ENCODE measurements around the gene DNAI4. TPM values are rescaled to one million over a fixed set of nuclear protein-coding genes. Genes with fewer than 3 reads are reported as not detected.
A peak's percentile ranks its signal among the peaks of the same experiment; 100 is the strongest.

Gene DNAI4
- total RNA-seq, 3 donors from 2014 or later (not counting 1 experiment from before 2014, with no cell fraction given): 1.4 to 4.3 (median 2.2) TPM

- no peak overlapping the region for H3K4me3 ChIP-seq (ENCODE audit: low read length)
- WGBS (ENCODE audit: insufficient coverage): no CpG with 5 or more reads among the region's 1 CpG
- no peaks in the 10 kb centered on the region for H3K9me3 ChIP-seq (ENCODE audit: control insufficient read depth, insufficient read depth, low read length)
- ATAC-seq (no peak), DNase-seq (no peak)
- no peaks in the 10 kb centered on the region for H3K36me3 ChIP-seq (ENCODE audit: control insufficient read depth, insufficient read depth, low read length)
- intact Hi-C loops (cut with micrococcal nuclease): no loop called here
- no peaks in the 10 kb centered on the region for H3K4me1 Mint-ChIP-seq
- no peak for TF ChIP-seq CTCF (IDR thresholded peaks at IDR 0.05)
- H3K36me3 Mint-ChIP-seq: no peaks in the 10 kb centered on the region
- H3K27me3 ChIP-seq (ENCODE audit: control insufficient read depth, insufficient read depth, low read length): no peaks in the 10 kb centered on the region
- no peak overlapping the region for H3K27ac ChIP-seq (ENCODE audit: low read length)
- H3K4me3 Mint-ChIP-seq: no peak overlapping the region
- H3K27ac Mint-ChIP-seq: no peak overlapping the region
- peaks cover 0 to 10% of the 10 kb centered on the region in 2 donors for H3K27me3 Mint-ChIP-seq (ENCODE audit: low read depth in 2 of 2)
- H3K9me3 Mint-ChIP-seq: no peaks in the 10 kb centered on the region
- H3K4me1 ChIP-seq (ENCODE audit: control insufficient read depth, insufficient read depth, low read length): no peaks in the 10 kb centered on the region
These were observed 73.7 kb downstream of the DNAI4 start for GRCh38 chr1:66850989-66851388.

- H3K27ac ChIP-seq (ENCODE audit: low read length): no peak overlapping the region
- no peak for TF ChIP-seq CTCF (IDR thresholded peaks at IDR 0.05)
- Mint-ChIP-seq H3K36me3 (no peaks in the 10 kb centered on the region), H3K27me3 (ENCODE audit: low read depth in 2 of 2) (peaks cover 0 to 10% of the 10 kb centered on the region in 2 donors), H3K27ac (no peak overlapping the region), H3K4me1 (no peaks in the 10 kb centered on the region), H3K4me3 (no peak overlapping the region), H3K9me3 (no peaks in the 10 kb centered on the region)
- H3K4me3 ChIP-seq (ENCODE audit: low read length): no peak overlapping the region
- no peaks in the 10 kb centered on the region for H3K4me1 ChIP-seq (ENCODE audit: control insufficient read depth, insufficient read depth, low read length)
- ATAC-seq (no peak), DNase-seq (no peak)
- no peaks in the 10 kb centered on the region for H3K27me3 ChIP-seq (ENCODE audit: control insufficient read depth, insufficient read depth, low read length)
- 100% methylated on average over 2 of the region's 2 CpGs for WGBS (ENCODE audit: insufficient coverage)
- intact Hi-C loops (cut with micrococcal nuclease): no loop called here
- H3K36me3 ChIP-seq (ENCODE audit: control insufficient read depth, insufficient read depth, low read length): no peaks in the 10 kb centered on the region
- H3K9me3 ChIP-seq (ENCODE audit: control insufficient read depth, insufficient read depth, low read length): no peaks in the 10 kb centered on the region
These were observed 76.5 kb downstream of the DNAI4 start for GRCh38 chr1:66848193-66848592.

GRCh38 chr1:66840929-66841328 lies 83.7 kb downstream of the DNAI4 start:
- H3K36me3 ChIP-seq (ENCODE audit: control insufficient read depth, insufficient read depth, low read length): no peaks in the 10 kb centered on the region
- H3K36me3 Mint-ChIP-seq: peaks cover 6% of the 10 kb centered on the region
- peaks cover 0 to 2% of the 10 kb centered on the region in 2 donors for H3K9me3 Mint-ChIP-seq
- H3K27ac Mint-ChIP-seq: peak overlapping the region; percentile 17 to 67
- no peak for TF ChIP-seq CTCF (IDR thresholded peaks at IDR 0.05)
- H3K27me3 Mint-ChIP-seq (ENCODE audit: low read depth in 2 of 2): peaks cover 0 to 1% of the 10 kb centered on the region in 2 donors
- no peaks in the 10 kb centered on the region for H3K9me3 ChIP-seq (ENCODE audit: control insufficient read depth, insufficient read depth, low read length)
- H3K4me3 ChIP-seq (ENCODE audit: low read length): no peak overlapping the region
- H3K27me3 ChIP-seq (ENCODE audit: control insufficient read depth, insufficient read depth, low read length): no peaks in the 10 kb centered on the region
- intact Hi-C loops (cut with micrococcal nuclease): no loop called here
- H3K4me1 Mint-ChIP-seq: peaks cover 15 to 16% of the 10 kb centered on the region in 2 donors
- ATAC-seq: peak in 2 of 3 donors; percentile 3 to 30
- H3K4me3 Mint-ChIP-seq: no peak overlapping the region
- no peak overlapping the region for H3K27ac ChIP-seq (ENCODE audit: low read length)
- H3K4me1 ChIP-seq (ENCODE audit: control insufficient read depth, insufficient read depth, low read length): peaks cover 4% of the 10 kb centered on the region
- DNase-seq: peak in 1 of 2 donors; percentile 19

GRCh38 chr1:66834926-66835325 lies 89.7 kb downstream of the DNAI4 start:
- TF ChIP-seq CTCF (IDR thresholded peaks at IDR 0.05): no peak
- intact Hi-C loops (cut with micrococcal nuclease): no loop called here
- Histone ChIP-seq H3K4me1 (ENCODE audit: control insufficient read depth, insufficient read depth, low read length) (no peaks in the 10 kb centered on the region), H3K9me3 (ENCODE audit: control insufficient read depth, insufficient read depth, low read length) (no peaks in the 10 kb centered on the region), H3K27ac (ENCODE audit: low read length) (no peak overlapping the region), H3K36me3 (ENCODE audit: control insufficient read depth, insufficient read depth, low read length) (no peaks in the 10 kb centered on the region), H3K4me3 (ENCODE audit: low read length) (no peak overlapping the region), H3K27me3 (ENCODE audit: control insufficient read depth, insufficient read depth, low read length) (no peaks in the 10 kb centered on the region)
- Mint-ChIP-seq H3K4me1 (no peaks in the 10 kb centered on the region), H3K9me3 (no peaks in the 10 kb centered on the region), H3K36me3 (no peaks in the 10 kb centered on the region), H3K27ac (no peak overlapping the region), H3K4me3 (no peak overlapping the region), H3K27me3 (ENCODE audit: low read depth in 2 of 2) (peaks cover 3 to 9% of the 10 kb centered on the region in 2 donors)
- ATAC-seq (no peak), DNase-seq (no peak)
